CD4-positive, alpha-beta memory T cell (primary cell): ENCODE measurements around the gene RASGRP4. TPM values are rescaled to one million over a fixed set of nuclear protein-coding genes. Genes with fewer than 3 reads are reported as not detected.
A peak's percentile ranks its signal among the peaks of the same experiment; 100 is the strongest.

Source experiments
- CTCF ChIA-PET: fragments of 350-600 bp; sonication (Branson Sonifier 250); formaldehyde crosslinking; loops from one replicate; lab custom pipeline; 2021; ENCODE audit warnings: inconsistent platforms; ENCODE audit not compliant: partially characterized antibody; lab: Charles Lee
- POLR2A ChIA-PET: fragments of 350-600 bp; sonication (Branson Sonifier 250); formaldehyde crosslinking; loops from one replicate; lab custom pipeline; 2021; ENCODE audit not compliant: partially characterized antibody; lab: Charles Lee
- DNase-seq, 5 donors: peaks; one replicate each; pipeline versions ENCODE4 v3.0.0 to v3.0.0-alpha.2; 2020 to 2022; ENCODE audit warnings: mixed read lengths in 1 of 5
- H3K27ac ChIP-seq: one replicate; pipeline ENCODE4 v1.7.0; 2013; ENCODE audit warnings: low read depth, low read length
- H3K27me3 ChIP-seq: 2 replicates; pipeline ENCODE4 v1.7.0; 2013; ENCODE audit warnings: mild to moderate bottlenecking, low read length, moderate library complexity; ENCODE audit not compliant: insufficient read depth
- H3K36me3 ChIP-seq: 2 replicates; pipeline ENCODE4 v1.7.0; 2013; ENCODE audit warnings: mild to moderate bottlenecking, low read length, moderate library complexity; ENCODE audit not compliant: insufficient read depth
- H3K4me1 ChIP-seq: 2 replicates; pipeline ENCODE4 v1.7.0; 2013; ENCODE audit warnings: mild to moderate bottlenecking, low read length, moderate library complexity; ENCODE audit not compliant: insufficient read depth
- H3K4me3 ChIP-seq, 2 donors: one replicate each; pipeline ENCODE4 v1.7.0; 2013; ENCODE audit warnings: low read length in 2 of 2, mild to moderate bottlenecking in 1 of 2
- H3K9me3 ChIP-seq, 2 donors: one replicate each; pipeline ENCODE4 v1.7.0; 2013; ENCODE audit warnings: low read length in 2 of 2, control low read depth in 1 of 2; ENCODE audit not compliant: control insufficient read depth in 1 of 2
- H3K27ac Mint-ChIP-seq, 7 donors: one replicate each; pipeline ENCODE4 v1.8.0; 2020 to 2021; ENCODE audit warnings: mixed read lengths in 7 of 7, mild to moderate bottlenecking in 6 of 7, inconsistent platforms in 3 of 7, moderate library complexity in 3 of 7
- H3K27me3 Mint-ChIP-seq, 2 donors: one replicate each; pipeline ENCODE4 v1.8.0; 2020 to 2021; ENCODE audit warnings: mixed read lengths in 2 of 2
- H3K36me3 Mint-ChIP-seq, 2 donors: one replicate each; pipeline ENCODE4 v1.8.0; 2020 to 2021; ENCODE audit warnings: mixed read lengths in 2 of 2, inconsistent platforms in 1 of 2, mild to moderate bottlenecking in 1 of 2
- H3K4me1 Mint-ChIP-seq, 4 donors: one replicate each; pipeline ENCODE4 v1.8.0; 2020 to 2021; ENCODE audit warnings: mixed read lengths in 4 of 4, mild to moderate bottlenecking in 1 of 4
- H3K4me3 Mint-ChIP-seq, 8 donors: one replicate each; pipeline ENCODE4 v1.8.0; 2020 to 2021; ENCODE audit warnings: mixed read lengths in 8 of 8, mild to moderate bottlenecking in 7 of 8, moderate library complexity in 6 of 8, inconsistent platforms in 3 of 8
- H3K9me3 Mint-ChIP-seq, 8 donors: one replicate each; pipeline ENCODE4 v1.8.0; 2020 to 2021; ENCODE audit warnings: mixed read lengths in 8 of 8, mild to moderate bottlenecking in 5 of 8, inconsistent platforms in 3 of 8, moderate library complexity in 1 of 8
- intact Hi-C: fragments of 100-400 bp; cut with micrococcal nuclease; formaldehyde crosslinking; loops from one replicate; pipeline ENCODE4 v1.15.1; 2023
- polyA plus RNA-seq, 2 donors: library from polyadenylated mRNA; unstranded; fragments of 300-500 nt; fragmentation: Illumina TruSeq; gene quantifications; one replicate each; pipeline ENCODE4 v1.2.3, GENCODE V29; 2021
- total RNA-seq, 2 experiments: library from RNA; stranded (reverse); gene quantifications; one replicate each; pipeline ENCODE4 v1.2.3, GENCODE V29; 2021

The RASGRP4 gene
- total and polyA plus RNA-seq, 4 experiments from 2014 or later: 0.06 to 0.33 (median 0.31) TPM; not detected in 1

DNA sequence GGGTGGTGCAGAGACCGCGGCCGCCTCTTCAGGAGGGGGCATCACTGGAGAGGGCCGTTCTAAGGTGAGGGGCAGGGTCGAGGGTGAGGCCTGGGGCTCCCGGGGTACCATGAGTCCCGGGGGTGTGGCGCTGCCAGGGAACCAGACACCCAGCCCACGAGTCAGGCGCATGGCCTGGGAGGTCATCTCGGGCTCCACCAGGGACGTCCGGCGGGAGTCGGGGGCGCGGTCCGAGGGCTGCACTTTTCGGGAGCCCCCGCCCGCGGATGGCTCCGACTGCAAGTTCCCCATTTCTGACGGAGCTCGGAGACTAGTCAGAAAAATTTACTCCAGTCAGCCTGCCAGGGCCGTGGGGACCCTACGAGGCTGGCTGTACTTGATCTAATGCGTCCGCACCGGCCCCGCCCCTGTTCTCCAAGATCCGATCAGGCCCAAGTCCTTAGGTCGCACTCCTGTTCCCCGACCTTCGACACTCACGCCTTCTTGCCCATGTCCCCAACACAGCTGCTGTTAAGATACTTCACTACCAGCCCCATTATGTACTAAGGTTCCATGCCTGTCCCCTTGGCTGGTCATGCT, 39.0 kb downstream of the RASGRP4 start:
- Mint-ChIP-seq H3K27ac (peak overlapping the region; percentile 75 to 90 (median 82)), H3K4me3 (peak overlapping the region; percentile 87 to 98 (median 92)), H3K4me1 (peaks cover 12 to 45% (median 18%) of the 10 kb centered on the region in 4 donors), H3K9me3 (no peaks in the 10 kb centered on the region), H3K36me3 (peaks cover 9 to 23% of the 10 kb centered on the region in 2 donors), H3K27me3 (peaks cover 0 to 11% of the 10 kb centered on the region in 2 donors)
- H3K4me1 ChIP-seq: peaks cover 31% of the 10 kb centered on the region
- H3K27ac ChIP-seq: no peak overlapping the region
- H3K36me3 ChIP-seq: peaks cover 19% of the 10 kb centered on the region
- H3K9me3 ChIP-seq: no peaks in the 10 kb centered on the region
- no peaks in the 10 kb centered on the region for H3K27me3 ChIP-seq
- CTCF ChIA-PET: interaction anchor here (1.0 to 2.3 kb wide), 4 partner anchors 10 to 52 kb away, joined by 3 to 16 read pairs (median 9); partner anchors contain the start of genes FAM98C and PSMD8
- POLR2A ChIA-PET: interaction anchor here (0.7 to 4.3 kb wide), 9 partner anchors 9 to 348 kb away, joined by 3 to 78 read pairs (median 5); partner anchors contain the start of genes CATSPERG, EIF3K, FAM98C and PSMD8
- intact Hi-C loops: loop anchor here (1.0 kb wide), 1 partner anchor 51 kb away; no protein-coding TSS in a partner anchor
- H3K4me3 ChIP-seq: peak overlapping the region in 1 of 2 donors; percentile 70
- DNase-seq: no peak

DNA sequence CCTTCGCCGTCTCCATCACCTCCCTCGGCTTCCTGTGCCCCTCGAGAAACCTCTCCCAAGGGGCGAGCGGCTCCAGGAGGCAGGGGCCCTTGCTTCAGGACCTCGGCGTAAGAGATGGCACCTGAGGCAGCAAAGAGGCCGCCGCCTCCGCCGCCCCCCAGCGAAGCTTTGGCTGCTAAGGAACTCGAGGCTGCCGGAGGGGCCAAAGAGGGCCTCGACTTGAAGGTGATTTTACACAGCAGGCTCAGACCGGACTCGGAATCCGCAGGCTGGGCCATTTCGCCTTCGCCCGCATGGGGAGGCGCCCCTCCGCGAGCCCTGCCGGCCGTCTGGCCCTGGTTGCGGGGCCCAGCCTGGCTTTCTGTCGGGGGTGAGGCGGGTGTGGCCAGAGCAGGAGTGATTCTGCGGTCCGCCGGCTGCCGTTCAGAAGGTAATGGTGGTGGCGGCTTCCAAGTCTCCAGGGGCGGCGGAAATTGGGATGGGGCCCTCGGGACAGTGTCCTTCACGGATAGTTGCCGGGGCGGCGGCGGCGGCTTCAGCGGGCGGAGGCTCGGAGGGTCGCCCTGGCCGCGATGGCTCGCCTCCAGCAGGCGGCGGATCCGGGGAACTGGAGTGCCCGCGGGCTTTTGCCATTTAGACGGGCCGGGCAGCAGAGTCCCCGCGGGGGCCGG, 39.6 kb downstream of the RASGRP4 start:
- peaks cover 0 to 11% of the 10 kb centered on the region in 2 donors for H3K27me3 Mint-ChIP-seq
- CTCF ChIA-PET: no interaction called here
- POLR2A ChIA-PET: interaction anchor here (1.8 to 4.3 kb wide), 7 partner anchors 9 to 349 kb away, joined by 5 to 78 read pairs (median 14); partner anchors contain the start of genes EIF3K, FAM98C and PSMD8
- Histone ChIP-seq H3K4me1 (peaks cover 31% of the 10 kb centered on the region), H3K27me3 (no peaks in the 10 kb centered on the region), H3K4me3 (no peak overlapping the region), H3K27ac (no peak overlapping the region), H3K36me3 (peaks cover 25% of the 10 kb centered on the region), H3K9me3 (no peaks in the 10 kb centered on the region)
- no peaks in the 10 kb centered on the region for H3K9me3 Mint-ChIP-seq
- intact Hi-C loops: no loop called here
- no peak overlapping the region for H3K4me3 Mint-ChIP-seq
- H3K4me1 Mint-ChIP-seq: peaks cover 12 to 45% (median 18%) of the 10 kb centered on the region in 4 donors
- no peak overlapping the region for H3K27ac Mint-ChIP-seq
- peaks cover 15 to 29% of the 10 kb centered on the region in 2 donors for H3K36me3 Mint-ChIP-seq
- DNase-seq: peak in 1 of 5 donors; percentile 36

DNA sequence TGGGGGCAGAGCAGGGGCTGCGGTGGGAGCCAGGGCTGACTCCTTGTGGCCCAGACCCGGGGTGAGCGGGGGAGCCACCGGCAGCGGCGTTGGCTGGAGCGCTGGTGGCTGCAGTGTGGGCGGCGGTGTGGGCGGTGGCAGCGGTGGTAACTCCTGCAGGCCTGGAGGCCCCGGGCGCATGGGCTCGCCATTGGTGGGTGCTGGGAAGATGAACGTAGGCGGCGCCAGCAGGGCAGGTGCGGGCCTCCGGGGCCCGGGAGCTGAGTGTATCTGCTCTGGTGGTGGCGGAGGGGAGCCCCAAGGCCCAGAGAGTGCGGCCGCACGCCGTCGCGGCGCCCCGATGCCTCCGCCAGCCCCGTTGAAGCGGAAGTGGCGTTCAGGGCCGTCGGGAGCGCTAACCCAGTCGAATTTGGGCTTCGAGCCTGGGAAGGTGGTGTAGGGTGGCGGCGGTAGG, 40.2 kb downstream of the RASGRP4 start:
- H3K27me3 ChIP-seq: no peaks in the 10 kb centered on the region
- Mint-ChIP-seq H3K27me3 (peaks cover 0 to 11% of the 10 kb centered on the region in 2 donors), H3K27ac (no peak overlapping the region), H3K4me1 (peaks cover 12 to 42% (median 18%) of the 10 kb centered on the region in 4 donors), H3K4me3 (no peak overlapping the region), H3K9me3 (no peaks in the 10 kb centered on the region), H3K36me3 (peaks cover 21 to 35% of the 10 kb centered on the region in 2 donors)
- DNase-seq: peak in 1 of 5 donors; percentile 27
- H3K27ac ChIP-seq: no peak overlapping the region
- H3K9me3 ChIP-seq: no peaks in the 10 kb centered on the region
- ChIA-PET CTCF (no interaction called here), POLR2A (interaction anchor here (1.8 to 2.6 kb wide), 3 partner anchors 9 to 11 kb away, joined by 7 to 17 read pairs (median 14); partner anchors contain the start of gene PSMD8)
- H3K4me3 ChIP-seq: no peak overlapping the region
- peaks cover 31% of the 10 kb centered on the region for H3K4me1 ChIP-seq
- peaks cover 32% of the 10 kb centered on the region for H3K36me3 ChIP-seq
- intact Hi-C loops: no loop called here

DNA sequence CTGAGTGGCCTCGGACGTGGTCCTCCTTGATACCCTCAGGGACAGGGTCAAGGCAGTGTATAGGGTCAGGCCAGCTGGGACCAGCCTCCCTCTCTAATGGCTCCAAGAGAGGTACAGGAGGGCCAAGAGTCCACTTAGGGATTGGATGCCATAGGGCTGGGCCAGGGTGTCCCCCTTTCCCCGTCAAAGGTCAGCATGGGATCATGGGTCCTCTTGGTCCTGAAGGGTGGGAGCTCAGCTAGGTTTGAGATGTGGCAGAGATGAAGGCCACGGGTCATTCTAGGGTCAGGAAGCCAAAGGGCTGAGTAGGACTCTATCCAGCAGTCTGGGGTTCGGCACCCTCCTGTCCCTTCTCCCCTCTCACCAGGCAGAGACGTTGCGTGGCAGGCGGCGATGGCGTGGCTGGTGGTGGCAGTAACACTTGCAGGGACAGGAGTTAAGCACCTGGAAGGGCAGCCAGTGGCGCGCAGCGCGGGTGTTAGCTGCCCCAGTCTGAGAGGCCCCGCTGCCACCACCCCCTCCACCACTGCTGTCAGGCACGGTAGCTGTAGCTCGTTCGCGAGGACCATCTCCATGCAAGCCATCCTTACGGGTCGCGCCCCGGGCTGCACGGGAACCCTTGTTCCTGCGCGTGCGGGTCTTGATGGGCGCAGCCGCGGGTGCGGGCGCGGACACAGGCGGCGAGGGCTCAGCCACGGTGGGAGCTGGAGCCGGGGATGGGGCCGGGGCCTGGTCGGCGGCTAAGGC, 40.8 kb downstream of the RASGRP4 start:
- intact Hi-C loops: no loop called here
- CTCF ChIA-PET: interaction anchor here (1.5 kb wide), 1 partner anchor 141 kb away, joined by 3 read pairs; no protein-coding TSS in a partner anchor
- Histone ChIP-seq H3K9me3 (no peaks in the 10 kb centered on the region), H3K27ac (no peak overlapping the region), H3K36me3 (peaks cover 36% of the 10 kb centered on the region), H3K4me1 (peaks cover 31% of the 10 kb centered on the region), H3K27me3 (no peaks in the 10 kb centered on the region), H3K4me3 (no peak overlapping the region)
- Mint-ChIP-seq H3K4me3 (peak overlapping the region in 3 of 8 donors; percentile 15 to 59 (median 46)), H3K27ac (peak overlapping the region in 1 of 7 donors; percentile 62), H3K9me3 (no peaks in the 10 kb centered on the region), H3K36me3 (peaks cover 27 to 38% of the 10 kb centered on the region in 2 donors), H3K27me3 (peaks cover 0 to 11% of the 10 kb centered on the region in 2 donors), H3K4me1 (peaks cover 12 to 38% (median 18%) of the 10 kb centered on the region in 4 donors)
- POLR2A ChIA-PET: interaction anchor here (1.1 to 2.6 kb wide), 4 partner anchors 9 to 18 kb away, joined by 5 to 17 read pairs (median 10); partner anchors contain the start of genes FAM98C and PSMD8
- DNase-seq: peak in 1 of 5 donors; percentile 44

DNA sequence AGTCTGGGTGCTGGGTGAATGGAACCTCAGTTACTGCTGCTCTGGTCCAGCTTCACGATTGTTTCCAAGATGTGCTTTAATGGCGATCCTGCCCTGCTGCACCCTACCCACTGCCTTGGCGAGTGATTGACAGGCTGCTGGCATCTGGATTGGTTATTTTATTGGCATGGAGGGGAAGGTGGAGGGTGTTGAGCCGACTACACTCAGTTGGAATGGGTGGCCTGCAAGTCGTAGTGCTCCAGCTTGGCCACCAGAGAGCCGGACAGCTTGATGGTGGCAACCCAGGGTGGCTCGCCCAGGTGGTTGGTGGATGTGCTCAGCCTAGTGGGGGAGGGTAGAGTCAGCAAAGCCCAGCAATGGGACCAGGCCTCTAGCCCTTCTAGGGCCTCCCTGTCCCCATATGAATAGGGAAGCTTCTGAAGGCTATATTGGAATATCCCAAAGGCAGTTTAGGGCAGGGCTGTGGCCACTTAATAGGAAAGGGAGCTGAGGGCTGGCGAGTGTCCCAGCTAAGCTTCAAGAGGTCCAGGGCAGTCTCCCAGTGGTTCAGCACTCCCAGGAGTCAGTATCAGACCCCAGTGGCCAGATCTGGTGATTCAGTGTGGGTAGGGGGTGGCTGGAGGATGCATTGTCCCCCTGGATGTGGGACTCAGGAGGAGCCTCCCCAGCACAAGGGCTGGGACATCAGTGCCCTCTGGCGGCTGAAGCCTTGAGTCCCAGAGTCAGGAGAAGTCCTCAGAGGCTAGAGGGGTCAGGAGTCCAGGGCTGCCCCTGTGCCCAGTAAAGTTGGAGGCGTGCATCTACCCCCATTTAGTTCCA, 41.6 kb downstream of the RASGRP4 start:
- Histone ChIP-seq H3K9me3 (no peaks in the 10 kb centered on the region), H3K4me1 (peaks cover 30% of the 10 kb centered on the region), H3K27ac (no peak overlapping the region), H3K36me3 (peaks cover 40% of the 10 kb centered on the region), H3K4me3 (no peak overlapping the region), H3K27me3 (no peaks in the 10 kb centered on the region)
- H3K9me3 Mint-ChIP-seq: no peaks in the 10 kb centered on the region
- peak overlapping the region in 1 of 8 donors; percentile 46 for H3K4me3 Mint-ChIP-seq
- POLR2A ChIA-PET: interaction anchor here (1.1 to 2.6 kb wide), 4 partner anchors 8 to 18 kb away, joined by 5 to 17 read pairs (median 10); partner anchors contain the start of genes FAM98C and PSMD8
- peaks cover 0 to 11% of the 10 kb centered on the region in 2 donors for H3K27me3 Mint-ChIP-seq
- DNase-seq: peak in 1 of 5 donors; percentile 15
- H3K4me1 Mint-ChIP-seq: peaks cover 11 to 32% (median 18%) of the 10 kb centered on the region in 4 donors
- H3K27ac Mint-ChIP-seq: peak overlapping the region in 2 of 7 donors; percentile 55 to 62
- peaks cover 33 to 44% of the 10 kb centered on the region in 2 donors for H3K36me3 Mint-ChIP-seq
- intact Hi-C loops: no loop called here
- CTCF ChIA-PET: interaction anchor here (1.5 kb wide), 1 partner anchor 140 kb away, joined by 3 read pairs; no protein-coding TSS in a partner anchor

DNA sequence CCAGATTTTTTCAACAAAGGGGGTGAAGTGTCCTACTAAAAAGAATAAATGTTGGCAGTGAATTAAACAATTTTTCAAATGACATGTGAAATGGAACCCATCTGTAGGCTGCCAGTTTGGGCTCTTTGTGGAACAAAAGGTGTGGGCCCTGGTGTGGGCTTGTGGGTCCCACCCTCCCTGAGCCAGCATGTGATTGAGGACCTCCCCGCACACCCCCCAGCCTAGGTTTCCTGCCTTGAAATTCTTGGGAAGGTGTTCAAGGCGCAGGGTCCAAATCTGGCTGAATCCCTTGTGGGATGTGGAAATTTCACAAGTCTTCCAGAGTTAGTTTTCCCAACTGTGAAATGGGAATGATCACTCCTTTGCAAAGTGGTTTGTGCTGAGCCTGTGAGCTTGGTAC, 42.3 kb downstream of the RASGRP4 start:
- H3K4me3 ChIP-seq: no peak overlapping the region
- peaks cover 10 to 29% (median 15%) of the 10 kb centered on the region in 4 donors for H3K4me1 Mint-ChIP-seq
- H3K4me1 ChIP-seq: peaks cover 24% of the 10 kb centered on the region
- no peak overlapping the region for H3K27ac ChIP-seq
- no peaks in the 10 kb centered on the region for H3K9me3 Mint-ChIP-seq
- H3K9me3 ChIP-seq: no peaks in the 10 kb centered on the region
- peaks cover 0 to 11% of the 10 kb centered on the region in 2 donors for H3K27me3 Mint-ChIP-seq
- no peak overlapping the region for H3K27ac Mint-ChIP-seq
- ChIA-PET CTCF (no interaction called here), POLR2A (interaction anchor here (1.1 to 2.6 kb wide), 2 partner anchors 9 to 19 kb away, joined by 5 to 17 read pairs; partner anchors contain the start of genes FAM98C and PSMD8)
- H3K4me3 Mint-ChIP-seq: no peak overlapping the region
- H3K36me3 ChIP-seq: peaks cover 47% of the 10 kb centered on the region
- H3K36me3 Mint-ChIP-seq: peaks cover 35 to 49% of the 10 kb centered on the region in 2 donors
- DNase-seq: peak in 1 of 5 donors; percentile 4
- no peaks in the 10 kb centered on the region for H3K27me3 ChIP-seq
- intact Hi-C loops: no loop called here
